IMR-90 (cell line): ENCODE results near the gene ATP6V1D. TPM values are rescaled to one million over a fixed set of nuclear protein-coding genes. Genes with fewer than 3 reads are reported as not detected.

ENCODE experiments used
- ATAC-seq: fragments of 200-7000 bp; cut with Tn5 transposase; 2 replicates; pipeline ENCODE4 v1.9.1; 2020; ENCODE audit warnings: low read depth, mild to moderate bottlenecking, moderate library complexity
- BruUV-seq: library from RNA; stranded (reverse); fragments of 400-500 nt; replicated peaks from 2 replicates; lab custom pipeline; 2021; lab: Mats Ljungman, UMichigan
- CTCF ChIA-PET: fragments of 300-600 bp; formaldehyde crosslinking; extraction: SDS; loops from one replicate; lab custom pipeline; 2021; ENCODE audit warnings: antibody characterized with exemption; lab: Yijun Ruan, JAX
- POLR2A ChIA-PET: fragments of 300-600 bp; sonication (Branson Sonifier 250); formaldehyde crosslinking; loops from one replicate; lab custom pipeline; 2022; ENCODE audit warnings: antibody characterized with exemption; ENCODE audit not compliant: unreplicated experiment; lab: Charles Lee
- DNase-seq: peaks from one replicate; pipeline ENCODE4 v3.0.0; 2013
- H2AFZ ChIP-seq: replicated peaks from 2 replicates; pipeline ENCODE3; 2013; ENCODE audit warnings: low read length, mild to moderate bottlenecking; ENCODE audit not compliant: poor library complexity
- H2AK5ac ChIP-seq: 2 replicates; pipeline ENCODE4 v1.6.1; 2013; ENCODE audit warnings: low read depth, low read length, inconsistent platforms
- H2AK9ac ChIP-seq: replicated peaks from 2 replicates; pipeline ENCODE3; 2013; ENCODE audit warnings: mild to moderate bottlenecking, low read depth, low read length, moderate library complexity; ENCODE audit not compliant: poor library complexity
- H2BK120ac ChIP-seq: 2 replicates; pipeline ENCODE4 v1.6.1; 2013; ENCODE audit warnings: low read depth, low read length, inconsistent platforms
- H2BK15ac ChIP-seq: 3 replicates; pipeline ENCODE4 v1.6.1; 2013; ENCODE audit warnings: low read depth, low read length, inconsistent platforms
- H2BK20ac ChIP-seq: 2 replicates; pipeline ENCODE4 v1.6.1; 2013; ENCODE audit warnings: low read depth, mild to moderate bottlenecking, inconsistent platforms, low read length, moderate library complexity
- H2BK5ac ChIP-seq: 2 replicates; pipeline ENCODE4 v1.6.1; 2013; ENCODE audit warnings: mild to moderate bottlenecking, low read depth, low read length, inconsistent platforms; ENCODE audit not compliant: poor library complexity, severe bottlenecking
- H3K14ac ChIP-seq: replicated peaks from 2 replicates; pipeline ENCODE4 v1.6.1; 2013; ENCODE audit warnings: low read depth, low read length, inconsistent platforms
- H3K18ac ChIP-seq: 2 replicates; pipeline ENCODE4 v1.6.1; 2013; ENCODE audit warnings: low read depth, low read length, control low read depth
- H3K23ac ChIP-seq: 2 replicates; pipeline ENCODE4 v1.6.1; 2013; ENCODE audit warnings: low read depth, low read length, inconsistent platforms
- H3K27ac ChIP-seq: 2 replicates; pipeline ENCODE4 v1.5.1; 2013; ENCODE audit warnings: mild to moderate bottlenecking, control low read depth, low read length; ENCODE audit not compliant: insufficient read depth
- H3K27me3 ChIP-seq: 2 replicates; pipeline ENCODE4 v1.6.1; 2013; ENCODE audit warnings: low read length; ENCODE audit not compliant: control insufficient read depth, insufficient read depth
- H3K36me3 ChIP-seq: 2 replicates; pipeline ENCODE4 v1.6.1; 2013; ENCODE audit warnings: low read length, mixed read lengths; ENCODE audit not compliant: control insufficient read depth, insufficient read depth
- H3K4ac ChIP-seq: 2 replicates; pipeline ENCODE4 v1.6.1; 2013; ENCODE audit warnings: low read depth, low read length, inconsistent platforms
- H3K4me1 ChIP-seq: 2 replicates; pipeline ENCODE4 v1.6.1; 2013; ENCODE audit warnings: low read length, mixed read lengths; ENCODE audit not compliant: control insufficient read depth, insufficient read depth
- H3K4me2 ChIP-seq: 2 replicates; pipeline ENCODE4 v1.6.1; 2013; ENCODE audit warnings: low read depth, mild to moderate bottlenecking, control low read depth, low read length, moderate library complexity
- H3K4me3 ChIP-seq: 2 replicates; pipeline ENCODE4 v1.5.1; 2013; ENCODE audit warnings: low read depth, mild to moderate bottlenecking, control low read depth, low read length, moderate library complexity; ENCODE audit not compliant: insufficient read depth
- H3K56ac ChIP-seq: 2 replicates; pipeline ENCODE4 v1.6.1; 2013; ENCODE audit warnings: low read length, inconsistent platforms; ENCODE audit not compliant: insufficient read depth; ENCODE audit errors: extremely low read depth
- H3K79me1 ChIP-seq, 2 experiments: 2 replicates each; pipeline ENCODE4 v1.6.1; 2013; ENCODE audit warnings: low read length in 2 of 2, inconsistent platforms in 1 of 2, low read depth in 1 of 2
- H3K9ac ChIP-seq: 2 replicates; pipeline ENCODE4 v1.6.1; 2013; ENCODE audit warnings: low read depth, low read length, control low read depth
- H3K9me1 ChIP-seq: 2 replicates; pipeline ENCODE4 v1.6.1; 2013; ENCODE audit warnings: low read length, inconsistent platforms; ENCODE audit not compliant: insufficient read depth
- H3K9me3 ChIP-seq: 2 replicates; pipeline ENCODE4 v1.6.1; 2013; ENCODE audit warnings: low read length; ENCODE audit not compliant: control insufficient read depth, insufficient read depth
- H4K20me1 ChIP-seq: 2 replicates; pipeline ENCODE4 v1.6.1; 2013; ENCODE audit warnings: low read length, inconsistent platforms; ENCODE audit not compliant: insufficient read depth
- H4K5ac ChIP-seq: 2 replicates; pipeline ENCODE4 v1.6.1; 2013; ENCODE audit warnings: mild to moderate bottlenecking, low read depth, low read length, control low read depth
- H4K8ac ChIP-seq, 2 experiments: 2 replicates each; pipeline ENCODE4 v1.6.1; 2013; ENCODE audit warnings: low read depth in 2 of 2, low read length in 2 of 2, control low read depth in 1 of 2, inconsistent platforms in 1 of 2
- H4K91ac ChIP-seq: 2 replicates; pipeline ENCODE4 v1.6.1; 2013; ENCODE audit warnings: low read depth, low read length, inconsistent platforms; ENCODE audit not compliant: insufficient read depth
- BHLHE40 ChIP-seq: fragments of 150-350 bp; IDR thresholded peaks from 2 replicates; pipeline ENCODE4 v1.6.1; 2016; ENCODE audit warnings: mild to moderate bottlenecking, low read depth, low read length
- CEBPB ChIP-seq: IDR thresholded peaks from 2 replicates; pipeline ENCODE4 v1.6.1; 2012; ENCODE audit warnings: low read depth, low read length, improper control_type of control experiment
- MAZ ChIP-seq: IDR thresholded peaks from 2 replicates; pipeline ENCODE4 v1.6.1; 2012; ENCODE audit warnings: low read depth, mild to moderate bottlenecking, low read length, improper control_type of control experiment, moderate library complexity, borderline replicate concordance
- MXI1 ChIP-seq: IDR thresholded peaks from 2 replicates; pipeline ENCODE4 v1.6.1; 2012; ENCODE audit warnings: low read depth, mild to moderate bottlenecking, low read length, moderate library complexity, borderline replicate concordance
- NFE2L2 ChIP-seq: fragments of 150-350 bp; IDR thresholded peaks from 2 replicates; pipeline ENCODE4 v1.6.1; 2016; ENCODE audit warnings: low read depth, mild to moderate bottlenecking, low read length
- POLR2A ChIP-seq: IDR thresholded peaks from 2 replicates; pipeline ENCODE4 v1.6.1; 2012; ENCODE audit warnings: mild to moderate bottlenecking, low read depth, low read length
- RCOR1 ChIP-seq: IDR thresholded peaks from 2 replicates; pipeline ENCODE4 v1.6.1; 2012; ENCODE audit warnings: mild to moderate bottlenecking, low read length, improper control_type of control experiment; ENCODE audit not compliant: insufficient replicate concordance
- SMC3 ChIP-seq: fragments of 150-350 bp; IDR thresholded peaks from 2 replicates; pipeline ENCODE4 v1.6.1; 2016; ENCODE audit warnings: low read depth, mild to moderate bottlenecking, antibody characterized with exemption, low read length, moderate library complexity
- WGBS, 2 experiments: methylation state at CpG; one replicate each; pipeline versions ENCODE4 v1.1.5 to v1.1.7; 2013; ENCODE audit warnings: missing lambda C conversion rate in 2 of 2; ENCODE audit not compliant: insufficient read length in 1 of 2; ENCODE audit errors: extremely low coverage in 2 of 2; 5-methylcytosine and 5-hydroxymethylcytosine counted together
- dilution Hi-C: fragments of 300-500 bp; cut with HindIII; formaldehyde crosslinking; loops from one replicate; pipeline ENCODE4 v1.14.3; 2018; ENCODE audit warnings: low sequenced_read_pairs; ENCODE audit not compliant: unreplicated experiment
- in situ Hi-C: fragments of 300-500 bp; cut with MboI; formaldehyde crosslinking; loops from 3 replicates; pipeline ENCODE4 v1.14.3; 2019; ENCODE audit warnings: low sequenced_read_pairs, inconsistent platforms, mixed read lengths
- intact Hi-C: fragments of 100-400 bp; cut with micrococcal nuclease; formaldehyde crosslinking; loops from 2 replicates; pipeline ENCODE4 v1.10.0; 2022
- polyA plus RNA-seq, 3 experiments: library from polyadenylated mRNA; depleted of rRNA; stranded (reverse); fragments of >200 nt; gene quantifications; 2 replicates each; pipeline ENCODE4 v1.2.3, GENCODE V29; 2012; ENCODE audit warnings: low replicate concordance in 1 of 3
- total RNA-seq: library from RNA; depleted of rRNA; stranded (reverse); fragments of >200 nt; gene quantifications from 2 replicates; pipeline ENCODE4 v1.2.3, GENCODE V29; 2012
- TF ChIP-seq, protein P1 (sequence below): fragments of 150-350 bp; IDR thresholded peaks from 2 replicates; pipeline ENCODE4 v1.6.1; 2016; ENCODE audit warnings: low read depth, mild to moderate bottlenecking, low read length, moderate library complexity, borderline replicate concordance
- TF ChIP-seq, protein P2 (sequence below): conservative IDR thresholded peaks from 2 replicates; pipeline ENCODE4 v1.5.1; 2012; ENCODE audit warnings: mild to moderate bottlenecking, low read depth, low read length, improper control_type of control experiment
- TF ChIP-seq, protein P3 (sequence below): fragments of 150-350 bp; IDR thresholded peaks from 2 replicates; pipeline ENCODE4 v1.6.1; 2017; ENCODE audit warnings: mild to moderate bottlenecking, antibody characterized with exemption, low read length, low read depth

The ATP6V1D gene
- total and polyA plus RNA-seq, 2 of the 4 experiments (the other 2 are of a cell fraction) = 54.5 to 113 TPM

DNA sequence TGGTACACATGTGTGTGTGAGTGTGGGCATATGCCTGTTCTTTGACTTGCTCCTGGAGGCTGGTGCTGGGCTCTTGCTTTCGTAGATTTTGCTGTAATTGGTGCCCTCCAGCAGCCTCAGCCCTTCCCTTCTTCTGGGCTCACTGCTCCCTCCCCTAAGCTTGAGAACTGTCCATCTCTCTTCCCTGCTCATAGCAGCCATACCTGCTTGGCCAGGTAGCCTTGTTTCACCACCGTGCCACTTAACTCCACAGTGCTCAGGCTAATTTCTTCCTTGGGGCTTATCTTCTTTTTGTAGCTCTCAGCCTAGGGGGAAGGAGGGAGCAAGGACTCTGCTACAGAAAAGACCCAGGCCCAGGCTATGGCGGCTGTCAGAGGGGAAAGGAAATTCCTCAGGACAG lies 32.5 kb upstream of the ATP6V1D start:
- Histone ChIP-seq H3K4ac (no peak overlapping the region), H2BK20ac (no peak overlapping the region), H3K4me2 (no peak overlapping the region), H3K23ac (no peak overlapping the region), H4K91ac (no peak overlapping the region), H3K18ac (no peak overlapping the region), H2AFZ (no peak overlapping the region), H3K9me1 (peaks cover 3% of the 10 kb centered on the region; the same call in 1 of the 2 replicates), H3K9ac (no peak overlapping the region), H3K4me3 (no peak overlapping the region), H3K14ac (no peak overlapping the region), H3K4me1 (no peaks in the 10 kb centered on the region), H2AK9ac (no peak overlapping the region), H3K27ac (no peak overlapping the region), H3K9me3 (no peaks in the 10 kb centered on the region), H3K56ac (no peak overlapping the region), H2AK5ac (no peak overlapping the region), H4K8ac (no peak overlapping the region), H2BK120ac (no peak overlapping the region), H4K20me1 (no peaks in the 10 kb centered on the region), H2BK15ac (no peak overlapping the region), H4K5ac (no peak overlapping the region), H3K27me3 (no peaks in the 10 kb centered on the region), H3K79me1 (no peaks in the 10 kb centered on the region), H2BK5ac (no peak overlapping the region), H3K36me3 (0 out of 2 replicates have a peak, but pooled peaks cover under 1% of the 10 kb centered on the region)
- ATAC-seq = no peak
- DNase-seq = no peak
- dilution Hi-C loops (no loop called here), intact Hi-C loops (no loop called here), in situ Hi-C loops (no loop called here)
- TF ChIP-seq POLR2A (no peak), MAZ (no peak), SMC3 (no peak), MXI1 (no peak), BHLHE40 (no peak), NFE2L2 (no peak), CEBPB (no peak), RCOR1 (no peak)
- TF ChIP-seq, protein P1, sequence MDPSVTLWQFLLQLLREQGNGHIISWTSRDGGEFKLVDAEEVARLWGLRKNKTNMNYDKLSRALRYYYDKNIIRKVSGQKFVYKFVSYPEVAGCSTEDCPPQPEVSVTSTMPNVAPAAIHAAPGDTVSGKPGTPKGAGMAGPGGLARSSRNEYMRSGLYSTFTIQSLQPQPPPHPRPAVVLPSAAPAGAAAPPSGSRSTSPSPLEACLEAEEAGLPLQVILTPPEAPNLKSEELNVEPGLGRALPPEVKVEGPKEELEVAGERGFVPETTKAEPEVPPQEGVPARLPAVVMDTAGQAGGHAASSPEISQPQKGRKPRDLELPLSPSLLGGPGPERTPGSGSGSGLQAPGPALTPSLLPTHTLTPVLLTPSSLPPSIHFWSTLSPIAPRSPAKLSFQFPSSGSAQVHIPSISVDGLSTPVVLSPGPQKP = no peak
- TF ChIP-seq, protein P2, sequence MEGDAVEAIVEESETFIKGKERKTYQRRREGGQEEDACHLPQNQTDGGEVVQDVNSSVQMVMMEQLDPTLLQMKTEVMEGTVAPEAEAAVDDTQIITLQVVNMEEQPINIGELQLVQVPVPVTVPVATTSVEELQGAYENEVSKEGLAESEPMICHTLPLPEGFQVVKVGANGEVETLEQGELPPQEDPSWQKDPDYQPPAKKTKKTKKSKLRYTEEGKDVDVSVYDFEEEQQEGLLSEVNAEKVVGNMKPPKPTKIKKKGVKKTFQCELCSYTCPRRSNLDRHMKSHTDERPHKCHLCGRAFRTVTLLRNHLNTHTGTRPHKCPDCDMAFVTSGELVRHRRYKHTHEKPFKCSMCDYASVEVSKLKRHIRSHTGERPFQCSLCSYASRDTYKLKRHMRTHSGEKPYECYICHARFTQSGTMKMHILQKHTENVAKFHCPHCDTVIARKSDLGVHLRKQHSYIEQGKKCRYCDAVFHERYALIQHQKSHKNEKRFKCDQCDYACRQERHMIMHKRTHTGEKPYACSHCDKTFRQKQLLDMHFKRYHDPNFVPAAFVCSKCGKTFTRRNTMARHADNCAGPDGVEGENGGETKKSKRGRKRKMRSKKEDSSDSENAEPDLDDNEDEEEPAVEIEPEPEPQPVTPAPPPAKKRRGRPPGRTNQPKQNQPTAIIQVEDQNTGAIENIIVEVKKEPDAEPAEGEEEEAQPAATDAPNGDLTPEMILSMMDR = no peak
- TF ChIP-seq, protein P3, sequence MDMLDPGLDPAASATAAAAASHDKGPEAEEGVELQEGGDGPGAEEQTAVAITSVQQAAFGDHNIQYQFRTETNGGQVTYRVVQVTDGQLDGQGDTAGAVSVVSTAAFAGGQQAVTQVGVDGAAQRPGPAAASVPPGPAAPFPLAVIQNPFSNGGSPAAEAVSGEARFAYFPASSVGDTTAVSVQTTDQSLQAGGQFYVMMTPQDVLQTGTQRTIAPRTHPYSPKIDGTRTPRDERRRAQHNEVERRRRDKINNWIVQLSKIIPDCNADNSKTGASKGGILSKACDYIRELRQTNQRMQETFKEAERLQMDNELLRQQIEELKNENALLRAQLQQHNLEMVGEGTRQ = no peak
- no CpG with 5 or more reads among the region's 3 CpGs for WGBS, 2 experiments
- ChIA-PET POLR2A (no interaction called here), CTCF (no interaction called here)
- BruUV-seq = no TSS peak
